ENCODE data around the gene CRMP1.

The CRMP1 gene

GRCh38 chr4:5776510-5776909, 116.4 kb downstream of the CRMP1 start:
- no peak for DNase-seq (ENCODE audit: low read depth)
- H3K4me3 ChIP-seq (ENCODE audit: low read depth, low read length): no peak overlapping the region
- TF ChIP-seq, protein P1, sequence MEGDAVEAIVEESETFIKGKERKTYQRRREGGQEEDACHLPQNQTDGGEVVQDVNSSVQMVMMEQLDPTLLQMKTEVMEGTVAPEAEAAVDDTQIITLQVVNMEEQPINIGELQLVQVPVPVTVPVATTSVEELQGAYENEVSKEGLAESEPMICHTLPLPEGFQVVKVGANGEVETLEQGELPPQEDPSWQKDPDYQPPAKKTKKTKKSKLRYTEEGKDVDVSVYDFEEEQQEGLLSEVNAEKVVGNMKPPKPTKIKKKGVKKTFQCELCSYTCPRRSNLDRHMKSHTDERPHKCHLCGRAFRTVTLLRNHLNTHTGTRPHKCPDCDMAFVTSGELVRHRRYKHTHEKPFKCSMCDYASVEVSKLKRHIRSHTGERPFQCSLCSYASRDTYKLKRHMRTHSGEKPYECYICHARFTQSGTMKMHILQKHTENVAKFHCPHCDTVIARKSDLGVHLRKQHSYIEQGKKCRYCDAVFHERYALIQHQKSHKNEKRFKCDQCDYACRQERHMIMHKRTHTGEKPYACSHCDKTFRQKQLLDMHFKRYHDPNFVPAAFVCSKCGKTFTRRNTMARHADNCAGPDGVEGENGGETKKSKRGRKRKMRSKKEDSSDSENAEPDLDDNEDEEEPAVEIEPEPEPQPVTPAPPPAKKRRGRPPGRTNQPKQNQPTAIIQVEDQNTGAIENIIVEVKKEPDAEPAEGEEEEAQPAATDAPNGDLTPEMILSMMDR (IDR thresholded peaks at IDR 0.05; ENCODE audit: insufficient read depth, low read depth, low read length, missing control alignments): no peak

- H3K4me3 ChIP-seq (ENCODE audit: low read depth, low read length): no peak overlapping the region
- TF ChIP-seq, protein P1 (IDR thresholded peaks at IDR 0.05; ENCODE audit: insufficient read depth, low read depth, low read length, missing control alignments): no peak
- DNase-seq (ENCODE audit: low read depth): no peak
Observed at GRCh38 chr4:5774416-5775036, 118.4 kb downstream of the CRMP1 start.

- no peak for DNase-seq (ENCODE audit: low read depth)
- H3K4me3 ChIP-seq (ENCODE audit: low read depth, low read length): no peak overlapping the region
- TF ChIP-seq, protein P1 (IDR thresholded peaks at IDR 0.05; ENCODE audit: insufficient read depth, low read depth, low read length, missing control alignments): no peak
Observed at GRCh38 chr4:5773271-5773555, 119.7 kb downstream of the CRMP1 start.

DNA sequence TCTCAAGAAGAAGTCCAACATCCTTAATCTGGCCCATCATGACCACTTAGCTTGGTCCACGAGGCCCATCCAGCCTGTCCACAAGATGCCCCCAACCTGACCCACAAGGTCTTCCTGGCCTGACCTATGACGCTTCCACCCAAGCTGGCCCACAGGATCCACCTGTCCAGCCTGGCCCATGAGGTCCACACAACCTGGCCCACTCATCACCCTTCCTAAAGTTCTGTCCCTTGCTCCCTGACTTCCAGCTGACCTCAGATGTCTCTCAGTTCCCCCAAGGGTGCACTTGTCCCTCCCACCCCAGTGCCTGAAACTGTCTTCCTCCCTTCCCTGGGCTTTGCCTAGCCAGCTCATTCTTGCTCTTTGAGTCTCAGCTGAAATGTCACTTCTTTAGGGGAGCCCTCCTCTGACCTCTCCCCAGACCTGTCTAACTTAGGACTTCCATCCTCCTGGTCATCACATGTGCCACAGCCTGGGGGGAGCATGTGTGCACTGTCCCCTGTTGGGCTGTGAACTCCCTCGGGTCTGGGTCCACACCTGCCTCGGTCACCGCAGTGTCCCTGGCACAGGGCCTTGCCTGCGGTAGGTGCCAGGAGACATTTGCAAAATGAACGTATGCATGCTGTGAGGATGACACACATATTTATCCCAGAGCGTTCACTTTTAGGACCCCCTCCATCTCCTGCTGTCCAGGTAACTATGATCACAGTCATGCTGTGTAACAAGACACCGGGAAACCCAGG, 120.2 kb downstream of the CRMP1 start:
- no peak for DNase-seq (ENCODE audit: low read depth)
- TF ChIP-seq, protein P1 (IDR thresholded peaks at IDR 0.05; ENCODE audit: insufficient read depth, low read depth, low read length, missing control alignments): no peak
- no peak overlapping the region for H3K4me3 ChIP-seq (ENCODE audit: low read depth, low read length)

All from GM12865 (cell line).